Measurements from ENCODE around the gene S100A14.
A peak's percentile ranks its signal among the peaks of the same experiment; 100 is the strongest.
"Not testable (repeated sequence)": the region's sequence is repeated elsewhere in the genome, so short reads cannot be mapped to it uniquely, and the experiment has no call there.

S100A14 gene

DNA sequence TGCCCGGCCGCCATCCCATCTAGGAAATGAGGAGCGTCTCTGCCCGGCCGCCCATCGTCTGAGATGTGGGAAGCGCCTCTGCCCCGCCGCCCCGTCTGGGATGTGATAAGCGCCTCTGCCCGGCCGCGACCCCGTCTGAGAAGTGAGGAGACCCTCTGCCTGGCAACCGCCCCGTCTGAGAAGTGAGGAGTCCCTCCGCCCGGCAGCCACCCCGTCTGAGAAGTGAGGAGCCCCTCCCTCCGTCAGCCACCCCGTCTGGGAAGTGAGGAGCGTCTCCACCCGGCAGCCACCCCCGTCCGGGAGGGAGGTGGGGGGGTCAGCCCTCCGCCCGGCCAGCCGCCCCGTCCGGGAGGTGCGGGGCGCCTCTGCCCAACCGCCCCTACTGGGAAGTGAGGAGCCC lies 33.3 kb downstream of the S100A14 start:
- H3K36me3 ChIP-seq (ENCODE audit: control insufficient read depth in 5 of 5, insufficient read depth in 5 of 5, low read length in 5 of 5); H3K9me3 ChIP-seq (ENCODE audit: control insufficient read depth in 5 of 5, low read length in 5 of 5); H3K4me3 ChIP-seq (ENCODE audit: low read depth in 1 of 5, low read length in 5 of 5); H3K27ac ChIP-seq (ENCODE audit: low read depth, low read length); H3K9ac ChIP-seq (ENCODE audit: low read length in 5 of 5); H3K27me3 ChIP-seq (ENCODE audit: control insufficient read depth in 5 of 5, insufficient read depth in 4 of 5, low read length in 5 of 5): not testable (repeated sequence)
- peaks cover 1 to 12% (median 7%) of the 10 kb centered on the region in 5 donors for H3K4me1 ChIP-seq (ENCODE audit: control insufficient read depth in 5 of 5, insufficient read depth in 5 of 5, low read length in 5 of 5)

DNA sequence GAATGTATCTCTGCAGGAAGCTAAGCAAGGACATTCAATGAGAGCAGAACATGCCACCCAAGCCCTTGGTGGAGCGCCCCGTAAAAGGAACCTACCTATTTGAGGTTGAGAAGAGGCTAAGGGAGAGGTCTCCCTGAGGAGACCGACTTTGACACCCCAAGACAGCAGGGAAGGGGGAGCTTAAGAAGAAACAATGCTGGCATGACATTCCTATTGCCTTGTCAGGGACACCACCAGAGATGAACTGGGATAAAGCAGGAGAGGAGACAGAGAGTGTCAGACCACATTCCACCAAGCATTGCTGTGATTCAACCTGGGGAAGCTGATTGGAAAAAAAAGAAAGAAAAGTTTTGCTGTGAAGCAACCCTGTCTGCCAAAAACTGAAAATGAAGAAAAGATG lies 37.2 kb downstream of the S100A14 start:
- Histone ChIP-seq H3K4me1 (ENCODE audit: control insufficient read depth in 5 of 5, insufficient read depth in 5 of 5, low read length in 5 of 5) (peaks cover 3 to 15% (median 10%) of the 10 kb centered on the region in 5 donors), H3K9ac (ENCODE audit: low read length in 5 of 5) (no peak overlapping the region), H3K36me3 (ENCODE audit: control insufficient read depth in 5 of 5, insufficient read depth in 5 of 5, low read length in 5 of 5) (no peaks in the 10 kb centered on the region), H3K27ac (ENCODE audit: low read depth, low read length) (no peak overlapping the region), H3K27me3 (ENCODE audit: control insufficient read depth in 5 of 5, insufficient read depth in 4 of 5, low read length in 5 of 5) (no peaks in the 10 kb centered on the region), H3K4me3 (ENCODE audit: low read depth in 1 of 5, low read length in 5 of 5) (no peak overlapping the region), H3K9me3 (ENCODE audit: control insufficient read depth in 5 of 5, low read length in 5 of 5) (no peaks in the 10 kb centered on the region)

DNA sequence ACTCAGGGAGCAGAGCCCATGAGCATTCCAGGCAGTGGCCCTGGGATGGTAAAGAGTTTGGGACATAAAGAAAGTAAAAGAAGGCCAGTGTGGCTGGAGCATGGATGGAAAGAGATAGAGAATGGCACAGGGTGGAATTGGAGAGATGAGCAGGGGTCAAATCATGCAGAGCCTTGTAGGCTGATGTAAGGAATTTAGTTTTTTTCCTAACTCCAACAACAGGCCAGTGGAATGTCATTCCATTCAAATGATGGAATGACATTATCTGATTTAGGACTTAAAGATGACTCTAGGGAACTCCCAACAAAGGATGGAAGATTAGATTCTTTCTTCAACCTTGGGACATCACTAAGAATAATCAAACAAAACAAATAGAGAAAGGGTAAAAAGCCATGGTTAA lies 37.6 kb downstream of the S100A14 start:
- Histone ChIP-seq H3K36me3 (ENCODE audit: control insufficient read depth in 5 of 5, insufficient read depth in 5 of 5, low read length in 5 of 5) (no peaks in the 10 kb centered on the region), H3K4me1 (ENCODE audit: control insufficient read depth in 5 of 5, insufficient read depth in 5 of 5, low read length in 5 of 5) (peaks cover 3 to 15% (median 10%) of the 10 kb centered on the region in 5 donors), H3K27ac (ENCODE audit: low read depth, low read length) (no peak overlapping the region), H3K9me3 (ENCODE audit: control insufficient read depth in 5 of 5, low read length in 5 of 5) (no peaks in the 10 kb centered on the region), H3K9ac (ENCODE audit: low read length in 5 of 5) (no peak overlapping the region), H3K27me3 (ENCODE audit: control insufficient read depth in 5 of 5, insufficient read depth in 4 of 5, low read length in 5 of 5) (no peaks in the 10 kb centered on the region), H3K4me3 (ENCODE audit: low read depth in 1 of 5, low read length in 5 of 5) (no peak overlapping the region)

DNA sequence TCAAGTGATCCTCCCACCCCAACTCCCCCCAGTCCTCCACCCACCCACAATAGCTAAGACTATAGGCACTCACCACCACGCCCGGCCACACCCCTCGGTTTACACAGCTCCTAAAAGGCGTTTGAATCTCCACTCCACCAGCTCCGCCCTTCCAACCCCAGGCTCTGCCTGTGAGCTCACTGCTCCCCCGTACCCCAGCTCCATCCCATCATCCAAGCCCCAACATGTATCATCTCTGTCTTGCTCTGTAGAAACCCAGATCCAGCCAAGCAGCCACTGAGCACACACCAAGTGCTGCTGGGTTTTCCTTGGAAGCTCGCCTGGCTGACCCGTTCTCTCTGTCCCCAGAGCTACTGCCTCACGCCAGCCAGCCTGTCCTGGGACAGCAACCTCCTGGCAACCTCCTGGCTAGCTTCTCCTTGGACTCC lies 38.5 kb downstream of the S100A14 start:
- Histone ChIP-seq H3K36me3 (ENCODE audit: control insufficient read depth in 5 of 5, insufficient read depth in 5 of 5, low read length in 5 of 5) (no peaks in the 10 kb centered on the region), H3K9me3 (ENCODE audit: control insufficient read depth in 5 of 5, low read length in 5 of 5) (no peaks in the 10 kb centered on the region), H3K27ac (ENCODE audit: low read depth, low read length) (no peak overlapping the region), H3K27me3 (ENCODE audit: control insufficient read depth in 5 of 5, insufficient read depth in 4 of 5, low read length in 5 of 5) (no peaks in the 10 kb centered on the region), H3K4me1 (ENCODE audit: control insufficient read depth in 5 of 5, insufficient read depth in 5 of 5, low read length in 5 of 5) (peaks cover 5 to 17% (median 15%) of the 10 kb centered on the region in 5 donors), H3K9ac (ENCODE audit: low read length in 5 of 5) (no peak overlapping the region), H3K4me3 (ENCODE audit: low read depth in 1 of 5, low read length in 5 of 5) (no peak overlapping the region)

DNA sequence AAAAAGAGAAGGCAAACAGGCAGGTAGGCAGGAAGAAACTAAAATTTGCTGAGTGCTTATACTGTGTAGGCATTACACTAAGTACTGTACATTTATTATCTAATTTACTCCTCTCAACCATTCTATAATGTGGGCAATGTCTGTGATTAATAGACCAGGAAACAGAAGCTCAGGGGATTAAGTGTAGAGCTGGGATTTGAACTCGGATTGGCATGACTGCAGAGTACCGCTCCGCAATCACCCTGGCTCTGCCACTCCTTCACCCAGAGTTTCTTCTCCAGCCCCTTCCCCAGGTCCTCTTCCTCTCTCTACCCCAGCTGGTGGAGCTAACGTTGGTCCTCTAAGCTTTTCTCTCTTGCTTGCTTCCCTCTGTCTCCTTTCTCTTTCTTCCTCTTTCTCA lies 39.0 kb downstream of the S100A14 start:
- Histone ChIP-seq H3K4me1 (ENCODE audit: control insufficient read depth in 5 of 5, insufficient read depth in 5 of 5, low read length in 5 of 5) (peaks cover 9 to 22% (median 15%) of the 10 kb centered on the region in 5 donors), H3K4me3 (ENCODE audit: low read depth in 1 of 5, low read length in 5 of 5) (no peak overlapping the region), H3K27me3 (ENCODE audit: control insufficient read depth in 5 of 5, insufficient read depth in 4 of 5, low read length in 5 of 5) (no peaks in the 10 kb centered on the region), H3K36me3 (ENCODE audit: control insufficient read depth in 5 of 5, insufficient read depth in 5 of 5, low read length in 5 of 5) (no peaks in the 10 kb centered on the region), H3K9ac (ENCODE audit: low read length in 5 of 5) (no peak overlapping the region), H3K27ac (ENCODE audit: low read depth, low read length) (no peak overlapping the region), H3K9me3 (ENCODE audit: control insufficient read depth in 5 of 5, low read length in 5 of 5) (no peaks in the 10 kb centered on the region)

DNA sequence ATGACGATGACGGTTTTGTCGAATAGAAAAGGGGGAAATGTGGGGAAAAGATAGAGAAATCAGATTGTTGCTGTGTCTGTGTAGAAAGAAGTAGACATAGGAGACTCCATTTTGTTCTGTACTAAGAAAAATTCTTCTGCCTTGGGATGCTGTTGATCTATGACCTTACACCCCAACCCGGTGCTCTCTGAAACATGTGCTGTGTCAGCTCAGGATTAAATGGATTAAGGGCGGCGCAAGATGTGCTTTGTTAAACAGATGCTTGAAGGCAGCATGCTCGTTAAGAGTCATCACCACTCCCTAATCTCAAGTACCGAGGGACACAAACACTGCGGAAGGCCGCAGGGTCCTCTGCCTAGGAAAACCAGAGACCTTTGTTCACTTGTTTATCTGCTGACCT lies 40.6 kb downstream of the S100A14 start:
- H3K27me3 ChIP-seq (ENCODE audit: control insufficient read depth in 5 of 5, insufficient read depth in 4 of 5, low read length in 5 of 5); H3K27ac ChIP-seq (ENCODE audit: low read depth, low read length); H3K36me3 ChIP-seq (ENCODE audit: control insufficient read depth in 5 of 5, insufficient read depth in 5 of 5, low read length in 5 of 5); H3K9me3 ChIP-seq (ENCODE audit: control insufficient read depth in 5 of 5, low read length in 5 of 5); H3K4me3 ChIP-seq (ENCODE audit: low read depth in 1 of 5, low read length in 5 of 5); H3K9ac ChIP-seq (ENCODE audit: low read length in 5 of 5): not testable (repeated sequence)
- peaks cover 9 to 25% (median 15%) of the 10 kb centered on the region in 5 donors for H3K4me1 ChIP-seq (ENCODE audit: control insufficient read depth in 5 of 5, insufficient read depth in 5 of 5, low read length in 5 of 5)

DNA sequence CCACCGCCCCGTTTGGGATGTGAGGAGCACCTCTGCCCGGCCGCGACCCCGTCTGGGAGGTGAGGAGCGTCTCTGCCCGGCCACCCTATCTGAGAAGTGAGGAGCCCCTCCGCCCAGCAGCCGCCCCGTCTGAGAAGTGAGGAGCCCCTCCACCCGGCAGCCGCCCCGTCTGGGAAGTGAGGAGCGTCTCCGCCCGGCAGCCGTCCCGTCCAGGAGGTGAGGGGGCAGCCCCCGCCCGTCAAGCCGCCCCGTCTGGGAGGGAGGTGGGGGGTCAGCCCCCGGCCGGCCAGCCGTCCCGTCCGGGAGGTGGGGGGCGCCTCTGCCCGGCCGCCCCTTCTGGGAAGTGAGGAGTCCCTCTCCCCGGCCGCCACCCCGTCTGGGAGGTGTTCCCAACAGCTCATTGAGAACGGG lies 41.0 kb downstream of the S100A14 start:
- not testable (repeated sequence) for H3K4me3 ChIP-seq (ENCODE audit: low read depth in 1 of 5, low read length in 5 of 5); H3K27ac ChIP-seq (ENCODE audit: low read depth, low read length); H3K9ac ChIP-seq (ENCODE audit: low read length in 5 of 5); H3K36me3 ChIP-seq (ENCODE audit: control insufficient read depth in 5 of 5, insufficient read depth in 5 of 5, low read length in 5 of 5); H3K27me3 ChIP-seq (ENCODE audit: control insufficient read depth in 5 of 5, insufficient read depth in 4 of 5, low read length in 5 of 5); H3K9me3 ChIP-seq (ENCODE audit: control insufficient read depth in 5 of 5, low read length in 5 of 5)
- peaks cover 9 to 25% (median 15%) of the 10 kb centered on the region in 5 donors for H3K4me1 ChIP-seq (ENCODE audit: control insufficient read depth in 5 of 5, insufficient read depth in 5 of 5, low read length in 5 of 5)

DNA sequence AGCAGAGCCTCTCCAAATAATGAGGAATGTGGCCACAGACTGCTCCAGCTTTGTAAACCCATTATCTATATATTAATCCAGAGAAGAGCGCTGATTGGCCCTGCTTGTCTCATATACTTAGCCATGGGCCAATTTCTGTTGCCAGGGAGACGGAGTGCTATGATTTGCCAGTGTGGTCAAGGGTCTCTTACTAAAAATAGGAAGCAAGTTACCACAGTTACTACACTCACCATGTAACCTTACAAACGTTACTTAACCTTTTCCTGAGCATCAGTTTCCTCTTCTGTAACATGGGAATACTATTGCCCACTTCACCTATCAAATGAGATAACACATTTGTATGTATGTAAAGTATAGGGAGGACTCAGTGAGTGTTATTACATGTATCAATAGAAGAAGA lies 42.8 kb downstream of the S100A14 start:
- Histone ChIP-seq H3K9me3 (ENCODE audit: control insufficient read depth in 5 of 5, low read length in 5 of 5) (no peaks in the 10 kb centered on the region), H3K27ac (ENCODE audit: low read depth, low read length) (peak overlapping the region; percentile 75), H3K36me3 (ENCODE audit: control insufficient read depth in 5 of 5, insufficient read depth in 5 of 5, low read length in 5 of 5) (no peaks in the 10 kb centered on the region), H3K4me1 (ENCODE audit: control insufficient read depth in 5 of 5, insufficient read depth in 5 of 5, low read length in 5 of 5) (peaks cover 9 to 28% (median 20%) of the 10 kb centered on the region in 5 donors), H3K4me3 (ENCODE audit: low read depth in 1 of 5, low read length in 5 of 5) (no peak overlapping the region), H3K9ac (ENCODE audit: low read length in 5 of 5) (peak overlapping the region in 2 of 5 donors; percentile 1 to 75), H3K27me3 (ENCODE audit: control insufficient read depth in 5 of 5, insufficient read depth in 4 of 5, low read length in 5 of 5) (no peaks in the 10 kb centered on the region)

DNA sequence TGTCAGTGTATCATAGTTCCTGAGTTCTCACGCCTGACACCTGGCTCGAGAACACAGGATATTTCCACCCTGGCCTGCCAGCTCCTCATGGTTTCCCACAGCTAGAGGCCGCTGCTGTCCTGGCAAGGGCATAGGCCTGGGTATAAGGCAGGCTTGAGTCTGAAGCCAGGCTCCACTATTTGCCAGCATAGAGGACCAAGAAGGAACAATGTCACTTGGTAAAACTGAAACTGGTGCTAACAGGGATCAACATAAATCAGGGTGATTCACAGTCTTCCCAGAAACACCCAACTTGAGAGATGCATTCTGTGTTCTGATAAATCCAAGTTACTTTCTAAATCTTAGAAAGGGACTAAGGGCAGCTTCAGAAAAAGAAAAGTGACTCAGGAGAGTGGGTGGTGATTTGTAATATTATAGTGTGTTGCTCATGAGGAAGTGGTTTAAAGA lies 43.5 kb downstream of the S100A14 start:
- Histone ChIP-seq H3K27me3 (ENCODE audit: control insufficient read depth in 5 of 5, insufficient read depth in 4 of 5, low read length in 5 of 5) (no peaks in the 10 kb centered on the region), H3K4me1 (ENCODE audit: control insufficient read depth in 5 of 5, insufficient read depth in 5 of 5, low read length in 5 of 5) (peaks cover 5 to 30% (median 22%) of the 10 kb centered on the region in 5 donors), H3K4me3 (ENCODE audit: low read depth in 1 of 5, low read length in 5 of 5) (no peak overlapping the region), H3K9me3 (ENCODE audit: control insufficient read depth in 5 of 5, low read length in 5 of 5) (no peaks in the 10 kb centered on the region), H3K36me3 (ENCODE audit: control insufficient read depth in 5 of 5, insufficient read depth in 5 of 5, low read length in 5 of 5) (no peaks in the 10 kb centered on the region), H3K9ac (ENCODE audit: low read length in 5 of 5) (peak overlapping the region in 1 of 5 donors; percentile 82), H3K27ac (ENCODE audit: low read depth, low read length) (peak overlapping the region; percentile 75)

DNA sequence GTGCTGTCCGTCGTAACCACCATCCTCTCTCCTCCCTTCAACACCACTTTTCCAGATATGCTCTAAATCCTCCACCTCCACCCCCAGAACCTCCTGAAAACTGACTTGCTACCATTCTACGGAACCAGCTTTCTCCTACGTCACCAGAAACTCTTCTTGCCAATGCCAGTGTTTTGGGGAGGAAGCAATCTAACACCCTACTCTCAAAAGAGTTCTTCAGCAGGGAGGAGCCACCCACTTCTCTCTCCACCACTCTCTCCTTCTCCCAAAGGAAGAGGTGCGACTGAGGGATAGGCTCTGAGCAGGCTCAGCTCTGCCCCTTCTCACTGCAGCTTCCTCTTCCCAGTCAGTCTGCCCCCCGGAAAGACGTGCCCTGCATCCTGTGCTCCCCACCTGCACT lies 44.4 kb downstream of the S100A14 start:
- Histone ChIP-seq H3K9ac (ENCODE audit: low read length in 5 of 5) (no peak overlapping the region), H3K4me3 (ENCODE audit: low read depth in 1 of 5, low read length in 5 of 5) (no peak overlapping the region), H3K9me3 (ENCODE audit: control insufficient read depth in 5 of 5, low read length in 5 of 5) (no peaks in the 10 kb centered on the region), H3K4me1 (ENCODE audit: control insufficient read depth in 5 of 5, insufficient read depth in 5 of 5, low read length in 5 of 5) (peaks cover 9 to 35% (median 29%) of the 10 kb centered on the region in 5 donors), H3K27me3 (ENCODE audit: control insufficient read depth in 5 of 5, insufficient read depth in 4 of 5, low read length in 5 of 5) (no peaks in the 10 kb centered on the region), H3K36me3 (ENCODE audit: control insufficient read depth in 5 of 5, insufficient read depth in 5 of 5, low read length in 5 of 5) (no peaks in the 10 kb centered on the region), H3K27ac (ENCODE audit: low read depth, low read length) (peak overlapping the region; percentile 75)

DNA sequence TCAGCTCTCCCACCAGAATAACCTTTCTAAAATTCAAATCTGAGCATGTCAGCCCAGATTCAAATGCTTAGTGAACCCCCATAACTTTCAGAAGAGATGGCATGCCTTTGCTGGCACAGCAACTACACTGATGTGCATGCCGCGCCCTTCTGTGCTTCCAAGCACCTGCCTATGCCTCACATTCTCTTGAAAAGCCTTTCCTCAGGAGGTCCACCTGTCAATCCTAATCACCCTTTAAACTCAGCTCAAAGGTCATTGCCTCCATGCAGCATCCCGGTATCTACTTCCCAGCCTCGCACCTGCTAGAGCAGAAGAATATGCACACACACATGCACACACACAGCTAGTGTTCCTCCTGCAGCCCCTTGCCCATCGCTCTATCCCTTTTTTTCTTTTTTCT lies 45.3 kb downstream of the S100A14 start:
- H3K27ac ChIP-seq (ENCODE audit: low read depth, low read length): no peak overlapping the region

More for the DNA sequence above, 45.3 kb downstream of the S100A14 start:
- Histone ChIP-seq H3K4me1 (ENCODE audit: control insufficient read depth in 5 of 5, insufficient read depth in 5 of 5, low read length in 5 of 5) (peaks cover 14 to 43% (median 37%) of the 10 kb centered on the region in 5 donors), H3K27me3 (ENCODE audit: control insufficient read depth in 5 of 5, insufficient read depth in 4 of 5, low read length in 5 of 5) (no peaks in the 10 kb centered on the region), H3K9me3 (ENCODE audit: control insufficient read depth in 5 of 5, low read length in 5 of 5) (no peaks in the 10 kb centered on the region), H3K36me3 (ENCODE audit: control insufficient read depth in 5 of 5, insufficient read depth in 5 of 5, low read length in 5 of 5) (no peaks in the 10 kb centered on the region), H3K9ac (ENCODE audit: low read length in 5 of 5) (no peak overlapping the region), H3K4me3 (ENCODE audit: low read depth in 1 of 5, low read length in 5 of 5) (no peak overlapping the region)
